HG02763 (cell line): ENCODE results near the gene MSANTD7.
"Not testable (repeated sequence)": the region's sequence is repeated elsewhere in the genome, so short reads cannot be mapped to it uniquely, and the experiment has no call there.

ENCODE experiments used
- ATAC-seq: cut with Tn5 transposase; IDR thresholded peaks from one replicate; pipeline ENCODE4 v1.9.1; 2021; ENCODE audit warnings: mild to moderate bottlenecking, moderate library complexity; ENCODE audit not compliant: unreplicated experiment

The MSANTD7 gene

GRCh38 chr10:14837003-14837756, 926 bp upstream of the MSANTD7 start:
- no peak for ATAC-seq

- no peak for ATAC-seq
Measured at GRCh38 chr10:14838582-14839304, 637 bp downstream of the MSANTD7 start.

- no peak for ATAC-seq
Measured at GRCh38 chr10:14839305-14839695, 1.2 kb downstream of the MSANTD7 start.

- ATAC-seq, result no peak
Measured at GRCh38 chr10:14840178-14840577, 2.1 kb downstream of the MSANTD7 start.

- ATAC-seq, result no peak
Measured at GRCh38 chr10:14843327-14843988, 5.4 kb downstream of the MSANTD7 start.

GRCh38 chr10:14844948-14845347, 6.8 kb downstream of the MSANTD7 start:
- no peak for ATAC-seq

GRCh38 chr10:14852236-14852635, 14.1 kb downstream of the MSANTD7 start:
- ATAC-seq, result no peak

GRCh38 chr10:14855453-14855852, 17.3 kb downstream of the MSANTD7 start:
- ATAC-seq, result no peak

- no peak for ATAC-seq
Measured at GRCh38 chr10:14858338-14858960, 20.3 kb downstream of the MSANTD7 start.

- ATAC-seq, result no peak
Measured at GRCh38 chr10:14859043-14859442, 20.9 kb downstream of the MSANTD7 start.

- ATAC-seq, result no peak
Measured at GRCh38 chr10:14859775-14860174, 21.7 kb downstream of the MSANTD7 start.

- no peak for ATAC-seq
Measured at GRCh38 chr10:14860791-14861190, 22.7 kb downstream of the MSANTD7 start.

- not testable (repeated sequence) for ATAC-seq
Measured at GRCh38 chr10:14864466-14864865, 26.4 kb downstream of the MSANTD7 start.

GRCh38 chr10:14864871-14865270, 26.8 kb downstream of the MSANTD7 start:
- ATAC-seq, result not testable (repeated sequence)

GRCh38 chr10:14873090-14873760, 35.1 kb downstream of the MSANTD7 start:
- no peak for ATAC-seq

- no peak for ATAC-seq
Measured at GRCh38 chr10:14875941-14876340, 37.8 kb downstream of the MSANTD7 start.

GRCh38 chr10:14876764-14877163, 38.7 kb downstream of the MSANTD7 start:
- no peak for ATAC-seq

- ATAC-seq, result peak; percentile 91
Measured at GRCh38 chr10:14878266-14879123, 40.4 kb downstream of the MSANTD7 start, which contains the start of gene SUV39H2. SUV39H2 (plus strand) TSS chr10:14878866; CDS start chr10:14878889, 23 bp downstream.

- no peak for ATAC-seq
Measured at GRCh38 chr10:14879124-14879927, 41.2 kb downstream of the MSANTD7 start.
